Hematopoietic multipotent progenitor cell treated with erythropoietin and hydrocortisone succinate and interleukin-3 and kit ligand, for 17 days (in vitro differentiated cells): Measurements from ENCODE around the gene C1QTNF12.
A peak's percentile ranks its signal among the peaks of the same experiment; 100 is the strongest.

Experiments
- DNase-seq: peaks from one replicate; pipeline ENCODE4 v3.0.0-alpha.2; 2015; ENCODE audit warnings: low spot score

Gene C1QTNF12, protein sequence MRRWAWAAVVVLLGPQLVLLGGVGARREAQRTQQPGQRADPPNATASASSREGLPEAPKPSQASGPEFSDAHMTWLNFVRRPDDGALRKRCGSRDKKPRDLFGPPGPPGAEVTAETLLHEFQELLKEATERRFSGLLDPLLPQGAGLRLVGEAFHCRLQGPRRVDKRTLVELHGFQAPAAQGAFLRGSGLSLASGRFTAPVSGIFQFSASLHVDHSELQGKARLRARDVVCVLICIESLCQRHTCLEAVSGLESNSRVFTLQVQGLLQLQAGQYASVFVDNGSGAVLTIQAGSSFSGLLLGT

DNA sequence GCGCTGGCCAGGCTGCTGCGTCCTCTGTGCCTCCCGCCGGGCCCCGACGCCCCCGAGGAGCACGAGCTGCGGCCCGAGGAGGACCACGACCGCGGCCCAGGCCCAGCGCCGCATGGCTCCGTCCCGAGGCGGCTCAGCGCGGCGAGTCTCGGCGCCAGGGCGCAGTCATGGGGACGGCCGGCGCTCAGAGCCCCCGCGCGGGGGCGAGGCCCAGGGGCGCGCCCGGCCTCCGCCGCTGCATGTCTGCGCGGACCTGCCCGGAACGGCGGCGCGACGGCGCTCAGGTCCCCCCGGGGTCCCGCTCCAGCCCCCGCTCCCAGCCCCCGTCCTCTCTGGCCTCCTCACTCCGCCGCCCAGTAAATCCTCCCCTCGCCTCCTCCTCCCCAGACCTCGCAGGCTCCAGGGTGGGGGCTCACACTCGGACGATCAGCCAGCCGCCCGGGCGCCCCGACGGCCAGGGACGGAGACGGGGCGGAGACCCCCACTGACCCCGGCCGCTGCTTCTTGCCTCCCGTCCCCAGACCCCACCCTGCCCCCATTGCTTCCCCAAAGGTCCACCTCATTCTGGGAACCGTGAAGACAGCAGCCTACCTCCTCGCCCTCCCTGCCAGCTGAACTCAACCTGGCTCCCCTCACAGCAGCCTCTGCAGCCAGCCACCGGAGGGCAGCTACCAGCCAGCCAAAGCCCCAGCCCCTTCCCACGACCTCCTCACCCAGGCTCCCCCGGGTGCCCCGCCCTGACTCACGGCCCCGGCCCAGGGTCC lies at the start of gene C1QTNF12:
Gene C1QTNF12 (minus strand): TSS at position 146 of the 764 bp plus-strand sequence. CDS start 32 bp downstream, at position 114.
- no peak for DNase-seq

- DNase-seq = no peak
Observed at GRCh38 chr1:1295154-1295923, 48.8 kb upstream of the C1QTNF12 start.

- no peak for DNase-seq
Observed at GRCh38 chr1:1294250-1294890, 47.8 kb upstream of the C1QTNF12 start.

DNA sequence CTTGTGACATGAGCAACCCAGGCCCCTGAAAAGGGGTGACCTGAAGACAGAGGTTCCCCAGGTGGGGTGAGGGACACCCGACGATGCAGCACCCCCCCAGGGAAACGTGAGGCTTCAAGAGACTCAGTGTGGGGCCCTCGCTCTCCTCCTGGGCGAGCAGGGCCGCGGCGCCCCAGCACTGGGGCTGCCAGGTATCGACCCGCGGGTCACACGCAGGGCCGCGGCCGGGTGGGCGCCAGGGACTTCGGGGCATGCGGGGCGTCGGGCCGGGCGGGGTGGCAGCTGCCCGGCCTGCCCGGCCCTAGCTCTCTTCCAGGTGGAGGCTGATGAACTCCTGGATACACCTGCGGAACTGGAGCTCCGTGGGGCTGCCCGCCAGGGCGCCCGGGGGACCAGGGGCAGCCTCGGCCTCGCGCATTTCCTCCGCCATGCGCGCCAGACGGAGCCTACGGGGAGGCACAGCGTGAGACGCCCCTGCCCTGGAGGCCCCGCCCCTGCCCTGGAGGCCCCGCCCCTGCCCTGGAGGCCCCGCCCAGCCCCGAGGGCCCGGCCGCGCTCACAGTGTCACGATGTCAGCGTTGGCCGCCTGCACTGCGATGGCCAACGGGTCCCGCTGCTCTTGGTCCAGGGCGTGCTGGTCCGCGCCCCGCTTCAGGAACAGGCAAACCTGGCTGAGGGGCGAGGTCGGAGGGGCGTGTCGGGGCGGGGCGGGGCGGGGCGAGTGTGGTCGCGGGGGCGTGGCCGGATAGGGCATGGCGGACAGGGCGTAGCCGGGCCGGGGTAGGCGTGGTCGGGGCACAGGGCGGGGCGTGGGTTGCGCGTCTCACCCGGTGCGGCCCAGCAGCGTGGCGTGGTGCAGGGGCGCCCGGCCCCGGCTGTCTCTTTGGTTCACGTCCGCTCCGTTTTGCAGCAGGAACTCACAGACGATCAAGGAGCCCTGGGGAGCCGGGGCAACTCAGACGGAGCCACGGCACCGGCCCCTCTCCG lies 47.0 kb upstream of the C1QTNF12 start:
- DNase-seq = no peak

- no peak for DNase-seq
Observed at GRCh38 chr1:1292851-1293250, 46.3 kb upstream of the C1QTNF12 start.

- no peak for DNase-seq
Observed at GRCh38 chr1:1292442-1292779, 45.9 kb upstream of the C1QTNF12 start.

DNA sequence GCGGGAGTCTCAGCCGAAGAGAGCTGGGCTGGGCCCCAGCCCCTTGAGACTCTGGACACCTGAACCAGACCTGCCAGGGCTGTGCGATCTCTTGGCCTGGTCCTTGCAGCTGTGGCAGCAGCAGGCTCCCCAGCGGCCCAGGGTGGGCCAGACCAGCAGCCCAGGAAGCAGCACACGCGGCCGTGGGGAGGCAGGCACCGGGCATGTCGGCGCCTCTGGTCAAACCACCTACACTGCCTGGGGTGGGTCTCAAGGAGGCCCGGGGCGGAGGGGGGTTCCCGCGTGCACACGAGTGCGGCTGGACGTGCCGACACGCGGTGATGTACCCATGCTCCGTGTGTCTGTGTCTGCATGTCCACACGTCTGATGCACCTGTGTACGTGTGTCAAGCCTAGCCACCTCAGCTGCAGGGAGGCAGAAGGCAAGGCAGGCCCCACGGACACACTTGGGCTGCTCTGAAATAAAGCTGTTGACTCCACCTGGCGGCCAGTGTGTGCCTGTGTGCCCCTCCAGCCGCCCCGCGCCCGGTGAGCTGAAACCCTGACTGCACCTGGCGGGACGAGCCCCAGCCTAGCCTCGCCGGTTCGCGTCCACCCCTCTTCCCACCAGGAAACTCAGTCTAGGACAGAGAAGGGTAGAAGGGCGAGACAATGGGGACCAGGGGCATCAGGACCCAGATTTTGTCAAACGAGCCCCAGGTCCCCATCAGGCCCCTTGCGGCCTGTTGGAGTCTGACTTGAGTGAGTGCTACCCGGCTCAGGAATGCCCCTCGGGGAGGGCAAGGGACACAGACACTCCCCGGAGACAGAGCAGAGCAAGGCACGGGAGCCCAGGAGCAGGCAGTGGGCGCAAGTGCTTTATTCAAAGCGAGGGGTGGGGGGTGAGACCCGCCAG lies 45.3 kb upstream of the C1QTNF12 start:
- peak; percentile 44 for DNase-seq

- DNase-seq = no peak
Observed at GRCh38 chr1:1291023-1291528, 44.6 kb upstream of the C1QTNF12 start.

DNA sequence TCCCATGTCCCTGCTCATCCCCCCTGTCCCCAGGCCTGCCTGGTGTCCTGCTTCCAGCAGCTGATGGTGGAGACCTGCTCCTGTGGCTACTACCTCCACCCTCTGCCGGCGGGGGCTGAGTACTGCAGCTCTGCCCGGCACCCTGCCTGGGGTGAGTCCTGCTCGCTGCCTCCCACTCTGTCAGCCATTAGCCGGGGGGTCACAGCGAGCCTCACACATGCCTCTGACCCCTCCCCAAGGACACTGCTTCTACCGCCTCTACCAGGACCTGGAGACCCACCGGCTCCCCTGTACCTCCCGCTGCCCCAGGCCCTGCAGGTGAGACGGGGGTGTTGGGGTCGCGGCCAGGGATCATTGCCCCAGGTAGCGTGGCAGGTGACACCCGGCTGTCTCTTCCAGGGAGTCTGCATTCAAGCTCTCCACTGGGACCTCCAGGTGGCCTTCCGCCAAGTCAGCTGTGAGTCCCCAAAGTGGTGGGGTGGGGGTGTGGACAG lies 43.8 kb upstream of the C1QTNF12 start:
- DNase-seq = peak; percentile 17

DNA sequence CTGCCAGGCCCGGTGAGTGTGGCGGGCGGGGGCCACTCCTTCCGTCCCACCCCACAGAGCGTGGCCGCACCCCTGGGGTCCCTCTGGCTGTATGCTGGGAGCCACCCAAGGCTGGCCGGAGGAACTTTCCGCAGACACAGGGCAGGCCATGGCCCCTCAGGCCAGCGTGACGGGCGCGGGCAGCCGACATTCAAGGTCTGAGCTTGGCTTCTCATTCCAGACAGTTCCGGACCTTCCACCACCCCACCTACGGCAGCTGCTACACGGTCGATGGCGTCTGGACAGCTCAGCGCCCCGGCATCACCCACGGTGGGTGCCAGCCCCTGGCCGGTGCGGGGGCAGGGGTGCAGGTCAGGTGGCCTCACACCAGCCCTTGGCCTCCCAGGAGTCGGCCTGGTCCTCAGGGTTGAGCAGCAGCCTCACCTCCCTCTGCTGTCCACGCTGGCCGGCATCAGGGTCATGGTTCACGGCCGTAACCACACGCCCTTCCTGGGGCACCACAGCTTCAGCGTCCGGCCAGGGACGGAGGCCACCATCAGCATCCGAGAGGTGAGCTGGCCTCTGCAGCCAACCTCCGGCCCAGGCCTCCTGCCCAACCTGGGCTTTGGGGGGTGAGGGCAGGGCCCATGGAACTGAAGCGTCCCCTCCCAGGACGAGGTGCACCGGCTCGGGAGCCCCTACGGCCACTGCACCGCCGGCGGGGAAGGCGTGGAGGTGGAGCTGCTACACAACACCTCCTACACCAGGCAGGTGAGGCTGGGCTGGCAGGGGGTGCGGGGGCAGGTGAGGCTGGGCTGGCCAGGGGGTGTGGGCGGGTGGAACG lies 41.0 kb upstream of the C1QTNF12 start:
- DNase-seq = no peak

- no peak for DNase-seq
Observed at GRCh38 chr1:1286313-1287261, 40.1 kb upstream of the C1QTNF12 start.

- no peak for DNase-seq
Observed at GRCh38 chr1:1285611-1286311, 39.2 kb upstream of the C1QTNF12 start.

DNA sequence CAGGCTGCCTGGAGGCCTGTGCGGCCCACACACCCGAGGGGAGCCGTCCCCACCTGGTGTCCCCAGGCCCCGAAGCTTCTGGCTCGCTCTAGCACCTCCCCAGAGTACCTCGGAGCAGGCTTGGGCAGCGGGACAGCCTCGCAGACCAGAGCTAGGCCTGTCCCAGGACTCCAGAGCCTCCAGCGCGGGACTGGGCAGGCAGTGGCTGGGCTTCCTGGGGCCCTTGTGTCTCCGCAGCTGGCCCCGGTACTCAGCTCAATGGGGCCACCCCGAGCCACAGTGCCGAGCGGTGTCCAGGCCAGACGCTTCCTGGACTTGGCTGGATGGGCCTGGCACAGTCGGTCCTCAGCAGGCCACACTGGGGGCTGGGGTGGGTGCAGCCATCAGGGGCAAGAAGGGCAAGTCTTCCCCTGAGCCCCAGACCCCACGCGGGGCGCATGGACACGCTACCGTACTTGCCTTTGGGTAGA lies 38.6 kb upstream of the C1QTNF12 start:
- no peak for DNase-seq

DNA sequence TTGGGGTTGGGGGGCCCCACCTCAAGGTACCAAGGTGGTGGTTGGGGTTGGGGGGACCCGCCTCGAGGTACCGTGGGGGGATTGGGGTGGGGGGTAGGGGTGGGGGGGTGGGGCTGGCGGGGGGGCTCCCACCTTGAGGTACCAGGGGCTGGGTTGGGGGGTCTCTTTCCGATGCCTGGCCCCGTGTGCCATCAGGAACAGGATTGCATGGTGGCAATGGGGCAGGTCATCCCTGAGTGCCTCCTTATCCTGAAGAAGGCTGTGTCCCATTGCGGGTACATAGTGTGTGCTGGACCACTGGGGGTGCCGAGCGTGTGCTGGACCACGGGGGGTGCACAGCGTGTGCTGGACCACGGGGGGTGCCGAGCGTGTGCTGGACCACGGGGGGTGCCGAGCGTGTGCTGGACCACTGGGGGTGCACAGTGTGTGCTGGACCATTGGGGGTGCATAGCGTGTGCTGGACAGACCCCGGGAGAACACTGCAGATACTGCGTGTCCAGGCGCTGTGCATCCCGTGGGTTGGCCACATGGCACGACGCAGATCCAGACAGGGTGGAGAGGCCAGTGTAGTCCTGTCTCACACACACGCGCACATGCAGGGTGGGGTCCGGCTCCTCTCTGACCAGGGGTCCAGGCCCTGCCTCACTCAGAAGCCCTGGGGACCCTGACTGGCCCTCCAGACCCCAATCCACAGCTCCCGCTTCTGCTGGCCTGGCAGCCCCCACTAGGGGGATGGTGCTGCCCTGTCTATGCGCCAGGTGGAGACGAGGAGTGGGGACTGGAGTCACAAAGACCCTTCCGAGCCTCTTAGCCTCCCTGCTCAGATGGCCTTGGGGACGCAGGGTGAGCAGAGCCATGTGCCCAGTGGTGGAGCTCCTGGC lies 37.9 kb upstream of the C1QTNF12 start:
- DNase-seq = no peak

- DNase-seq = no peak
Observed at GRCh38 chr1:1283821-1284220, 37.3 kb upstream of the C1QTNF12 start.

GRCh38 chr1:1282998-1283397 lies 36.5 kb upstream of the C1QTNF12 start:
- DNase-seq = no peak
